Ecto neural progenitor cell (in vitro differentiated cells): ENCODE results near the gene PCDH10.

Source experiments
- DNase-seq: peaks from one replicate; pipeline ENCODE4 v3.0.0-alpha.2; 2018; ENCODE audit warnings: low spot score

Gene PCDH10

DNA sequence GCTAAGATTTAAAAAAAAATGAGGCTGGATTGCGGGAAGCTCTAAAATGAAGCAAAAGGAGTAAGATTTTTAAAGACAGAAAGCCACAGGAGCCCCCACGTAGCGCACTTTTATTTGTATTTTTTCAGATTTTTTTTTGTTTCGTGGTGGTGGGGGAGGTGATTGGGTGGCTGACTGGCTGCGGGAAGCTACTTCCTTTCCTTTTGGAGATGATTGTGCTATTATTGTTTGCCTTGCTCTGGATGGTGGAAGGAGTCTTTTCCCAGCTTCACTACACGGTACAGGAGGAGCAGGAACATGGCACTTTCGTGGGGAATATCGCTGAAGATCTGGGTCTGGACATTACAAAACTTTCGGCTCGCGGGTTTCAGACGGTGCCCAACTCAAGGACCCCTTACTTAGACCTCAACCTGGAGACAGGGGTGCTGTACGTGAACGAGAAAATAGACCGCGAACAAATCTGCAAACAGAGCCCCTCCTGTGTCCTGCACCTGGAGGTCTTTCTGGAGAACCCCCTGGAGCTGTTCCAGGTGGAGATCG, 908 bp downstream of the PCDH10 start:
- no peak for DNase-seq

DNA sequence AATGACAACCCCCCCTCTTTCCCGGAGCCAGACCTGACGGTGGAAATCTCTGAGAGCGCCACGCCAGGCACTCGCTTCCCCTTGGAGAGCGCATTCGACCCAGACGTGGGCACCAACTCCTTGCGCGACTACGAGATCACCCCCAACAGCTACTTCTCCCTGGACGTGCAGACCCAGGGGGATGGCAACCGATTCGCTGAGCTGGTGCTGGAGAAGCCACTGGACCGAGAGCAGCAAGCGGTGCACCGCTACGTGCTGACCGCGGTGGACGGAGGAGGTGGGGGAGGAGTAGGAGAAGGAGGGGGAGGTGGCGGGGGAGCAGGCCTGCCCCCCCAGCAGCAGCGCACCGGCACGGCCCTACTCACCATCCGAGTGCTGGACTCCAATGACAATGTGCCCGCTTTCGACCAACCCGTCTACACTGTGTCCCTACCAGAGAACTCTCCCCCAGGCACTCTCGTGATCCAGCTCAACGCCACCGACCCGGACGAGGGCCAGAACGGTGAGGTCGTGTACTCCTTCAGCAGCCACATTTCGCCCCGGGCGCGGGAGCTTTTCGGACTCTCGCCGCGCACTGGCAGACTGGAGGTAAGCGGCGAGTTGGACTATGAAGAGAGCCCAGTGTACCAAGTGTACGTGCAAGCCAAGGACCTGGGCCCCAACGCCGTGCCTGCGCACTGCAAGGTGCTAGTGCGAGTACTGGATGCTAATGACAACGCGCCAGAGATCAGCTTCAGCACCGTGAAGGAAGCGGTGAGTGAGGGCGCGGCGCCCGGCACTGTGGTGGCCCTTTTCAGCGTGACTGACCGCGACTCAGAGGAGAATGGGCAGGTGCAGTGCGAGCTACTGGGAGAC, 1.6 kb downstream of the PCDH10 start:
- DNase-seq = peak; percentile 72

GRCh38 chr4:133151341-133151690, 2.2 kb downstream of the PCDH10 start:
- DNase-seq = peak; percentile 62

GRCh38 chr4:133151691-133152329, 2.7 kb downstream of the PCDH10 start:
- DNase-seq = peak; percentile 79

GRCh38 chr4:133152330-133152821, 3.3 kb downstream of the PCDH10 start:
- peak; percentile 52 for DNase-seq

DNA sequence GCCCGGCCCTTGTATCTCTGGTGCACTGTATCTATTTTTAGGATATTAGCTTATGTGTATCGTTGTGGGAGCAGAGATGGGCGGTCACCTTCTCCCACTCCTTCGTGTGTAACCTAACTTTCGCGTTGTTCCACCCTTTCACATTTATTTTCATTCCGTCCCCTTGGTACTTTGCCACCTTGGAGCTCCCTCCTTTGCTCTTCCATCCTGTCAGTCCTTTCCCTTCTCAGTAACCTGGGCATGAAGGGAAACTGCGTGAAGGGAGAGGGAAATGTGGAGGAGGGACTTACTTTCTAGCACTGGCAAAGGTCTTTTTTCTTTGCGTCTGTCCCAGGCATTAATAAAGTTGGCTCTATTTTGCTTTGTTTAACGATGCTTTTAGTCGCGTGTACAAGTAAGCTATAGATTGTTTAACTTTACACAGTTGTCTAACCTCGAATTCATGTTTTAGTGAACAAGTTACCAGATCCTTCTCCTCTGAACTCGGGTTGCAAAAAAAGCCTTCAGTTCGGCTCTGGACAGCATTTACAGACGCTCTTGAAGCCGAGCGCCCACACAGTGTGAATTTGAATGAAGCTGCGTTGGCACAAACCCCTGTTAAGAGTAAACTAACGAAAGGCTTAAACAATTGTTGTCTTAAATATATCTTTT, 3.9 kb downstream of the PCDH10 start:
- DNase-seq = peak; percentile 41

DNA sequence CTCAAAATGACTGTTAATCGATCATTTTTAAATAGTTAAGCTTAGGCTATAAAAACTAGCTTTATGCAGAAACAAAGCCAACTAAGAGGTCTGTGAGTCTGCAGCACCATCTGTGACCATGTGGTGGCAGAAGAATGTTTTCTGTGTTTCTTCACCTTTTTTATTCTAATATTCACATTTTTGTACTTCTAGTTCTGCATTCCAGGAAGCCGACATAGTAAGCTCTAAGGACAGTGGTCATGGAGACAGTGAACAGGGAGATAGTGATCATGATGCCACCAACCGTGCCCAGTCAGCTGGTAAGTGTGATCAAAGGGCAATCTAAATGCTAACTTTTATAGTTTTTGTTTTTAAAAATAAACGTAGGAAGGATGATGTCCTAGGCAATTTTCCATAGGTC, 5.6 kb downstream of the PCDH10 start:
- no peak for DNase-seq

DNA sequence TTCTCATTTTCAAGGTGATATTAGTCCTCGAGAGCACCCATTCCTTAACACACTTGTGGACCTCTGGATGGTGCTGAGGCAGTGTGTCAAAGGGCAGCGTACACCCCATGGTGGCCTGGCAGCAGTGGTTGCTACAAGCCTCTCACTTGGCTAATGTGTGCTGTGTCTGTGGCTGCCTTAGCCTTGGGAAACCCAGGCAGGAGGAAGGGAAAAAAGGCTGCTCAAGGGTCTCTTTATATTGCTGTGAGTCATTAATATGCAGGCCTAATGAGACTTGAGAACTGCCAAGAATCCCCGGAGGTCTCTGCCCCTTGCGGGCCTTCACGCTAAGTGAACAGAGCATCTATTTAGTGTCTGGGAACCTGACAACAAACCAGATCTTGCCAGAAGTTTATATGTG, 7.0 kb downstream of the PCDH10 start:
- DNase-seq = peak; percentile 45

GRCh38 chr4:133156556-133156955, 7.5 kb downstream of the PCDH10 start:
- no peak for DNase-seq

- no peak for DNase-seq
These were observed 8.5 kb downstream of the PCDH10 start for GRCh38 chr4:133157460-133158160.

DNA sequence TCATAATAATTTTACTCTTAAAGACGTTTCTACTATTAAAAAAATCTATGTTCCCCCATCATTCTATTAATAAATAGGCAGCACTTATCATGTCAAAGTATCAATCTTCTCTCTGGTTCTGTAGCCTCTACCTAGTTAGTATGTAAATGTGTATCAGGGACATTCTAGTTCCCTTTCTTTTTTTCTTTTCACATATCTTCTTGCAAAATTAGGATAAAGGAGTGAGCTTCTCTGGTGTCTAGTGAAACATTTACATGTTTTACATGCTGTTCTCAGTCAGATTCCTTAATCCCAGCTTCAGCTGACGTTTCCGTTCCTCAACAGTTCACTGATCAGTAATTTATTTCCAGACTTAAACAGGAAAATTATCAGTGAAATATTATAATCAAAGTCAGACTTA, 11.8 kb downstream of the PCDH10 start:
- no peak for DNase-seq

DNA sequence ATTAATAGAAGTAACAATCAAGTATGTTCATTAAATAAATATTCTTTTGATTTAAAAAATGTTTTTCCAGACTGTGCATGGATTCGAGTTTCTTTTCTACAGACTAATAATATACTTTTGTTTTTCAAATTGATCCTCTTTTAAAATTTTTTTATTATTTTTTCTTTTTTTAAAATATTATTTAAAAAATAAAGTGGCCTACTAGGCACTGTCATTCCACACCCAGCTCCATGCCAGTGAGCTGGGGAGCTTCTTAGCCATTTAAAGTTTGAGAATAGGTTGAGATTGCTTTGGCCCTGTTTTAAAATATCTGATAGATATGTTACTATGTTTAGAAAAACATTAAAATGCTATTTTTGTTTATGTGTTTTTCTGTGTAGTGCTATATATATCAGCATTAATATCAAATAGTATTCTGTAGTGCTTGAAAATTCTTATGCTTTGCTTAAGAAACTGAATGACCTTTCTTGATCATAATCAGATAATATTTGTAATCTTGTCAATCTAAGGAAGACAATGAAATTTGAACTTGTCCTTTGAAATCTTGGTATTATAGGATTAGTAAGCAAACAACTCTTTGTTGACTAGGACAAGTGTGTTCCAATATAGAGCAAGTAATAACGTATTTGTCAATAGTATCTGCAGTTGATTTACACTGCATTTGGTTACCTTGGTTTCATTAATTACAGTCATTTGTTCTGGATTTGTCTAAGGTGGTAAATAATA, 12.6 kb downstream of the PCDH10 start:
- DNase-seq = no peak

DNA sequence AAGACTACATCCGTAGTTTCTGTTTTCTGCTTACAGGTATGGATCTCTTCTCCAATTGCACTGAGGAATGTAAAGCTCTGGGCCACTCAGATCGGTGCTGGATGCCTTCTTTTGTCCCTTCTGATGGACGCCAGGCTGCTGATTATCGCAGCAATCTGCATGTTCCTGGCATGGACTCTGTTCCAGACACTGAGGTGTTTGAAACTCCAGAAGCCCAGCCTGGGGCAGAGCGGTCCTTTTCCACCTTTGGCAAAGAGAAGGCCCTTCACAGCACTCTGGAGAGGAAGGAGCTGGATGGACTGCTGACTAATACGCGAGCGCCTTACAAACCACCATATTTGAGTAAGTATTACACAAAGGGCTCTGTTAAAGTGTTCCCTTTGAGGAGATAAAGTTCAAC, 13.8 kb downstream of the PCDH10 start:
- DNase-seq = no peak

GRCh38 chr4:133178956-133179355, 29.9 kb downstream of the PCDH10 start:
- DNase-seq = no peak

GRCh38 chr4:133186210-133186609, 37.1 kb downstream of the PCDH10 start:
- no peak for DNase-seq

- DNase-seq = no peak
These were observed 37.8 kb downstream of the PCDH10 start for GRCh38 chr4:133186845-133187244.

- no peak for DNase-seq
These were observed 39.5 kb downstream of the PCDH10 start for GRCh38 chr4:133188433-133189146.

GRCh38 chr4:133189147-133189517, 40.0 kb downstream of the PCDH10 start:
- DNase-seq = no peak

GRCh38 chr4:133190098-133190497, 41.0 kb downstream of the PCDH10 start:
- DNase-seq = no peak

GRCh38 chr4:133208694-133209285, 59.7 kb downstream of the PCDH10 start:
- DNase-seq = no peak
